GF-D8 (cell line): ENCODE data around the gene C17orf100.
"Not testable (repeated sequence)": the region's sequence is repeated elsewhere in the genome, so short reads cannot be mapped to it uniquely, and the experiment has no call there.

Experiments used
- DNase-seq: peaks from one replicate; lab custom pipeline; 2025; lab: John Stamatoyannopoulos, UW

Gene C17orf100

DNA sequence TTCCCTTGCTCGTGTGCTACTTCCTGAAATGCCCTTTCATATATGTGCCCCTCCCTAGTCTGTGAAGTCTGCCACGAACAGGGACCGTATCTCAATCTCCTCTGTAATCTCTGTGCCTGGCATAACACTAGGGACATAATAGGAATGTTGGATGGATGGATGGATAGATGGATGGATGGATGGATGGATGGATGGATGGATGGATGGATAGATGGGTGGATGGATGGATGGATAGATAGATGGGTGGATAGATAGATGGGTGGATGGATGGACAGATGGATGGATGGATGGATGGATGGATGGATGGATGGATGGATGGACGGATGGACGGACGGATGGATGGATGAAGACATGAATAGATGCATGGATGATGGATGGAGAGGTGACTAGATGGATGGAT is 40.4 kb downstream of the C17orf100 start:
- DNase-seq = not testable (repeated sequence)

- no peak for DNase-seq
Observed at GRCh38 chr17:6695051-6695450, 43.5 kb downstream of the C17orf100 start.

DNA sequence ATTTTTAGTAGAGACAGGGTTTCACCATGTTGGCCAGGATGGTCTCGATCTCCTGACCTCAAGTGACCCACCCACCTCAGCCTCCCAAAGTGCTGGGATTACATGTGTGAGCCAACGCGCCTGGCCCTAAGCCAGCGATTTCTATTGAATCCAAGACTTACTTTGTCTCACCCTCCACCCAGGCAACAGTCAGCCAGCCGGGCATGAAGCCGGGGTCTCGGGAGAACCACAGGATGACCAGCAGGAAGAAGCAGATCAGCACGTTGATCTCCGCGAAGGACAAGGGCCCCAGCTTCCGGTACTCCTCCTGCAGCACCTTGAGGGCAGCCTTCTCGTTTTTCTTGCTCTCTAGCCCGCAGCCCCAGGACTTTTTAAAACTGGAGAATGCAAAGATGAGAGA is 44.0 kb downstream of the C17orf100 start:
- no peak for DNase-seq

DNA sequence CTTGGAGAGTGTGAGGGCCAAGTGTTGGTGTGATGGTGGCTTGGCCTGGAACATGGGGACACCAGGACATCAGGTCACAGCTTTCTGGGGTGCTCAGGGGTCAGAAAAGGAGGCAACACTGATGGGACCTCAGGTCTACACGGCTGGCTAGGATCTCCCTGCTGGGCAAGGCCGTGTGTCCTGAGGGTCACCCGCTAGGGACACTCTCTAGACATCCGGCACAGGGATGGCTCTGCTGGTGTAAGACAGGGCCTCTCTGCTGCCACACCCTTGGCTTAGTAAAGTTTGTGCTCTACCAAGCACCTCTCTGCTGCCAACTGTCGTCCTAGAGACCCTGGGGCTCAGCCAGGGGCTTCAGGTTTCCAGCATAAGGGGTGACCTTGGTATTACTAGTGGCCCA is 45.3 kb downstream of the C17orf100 start:
- DNase-seq = no peak

DNA sequence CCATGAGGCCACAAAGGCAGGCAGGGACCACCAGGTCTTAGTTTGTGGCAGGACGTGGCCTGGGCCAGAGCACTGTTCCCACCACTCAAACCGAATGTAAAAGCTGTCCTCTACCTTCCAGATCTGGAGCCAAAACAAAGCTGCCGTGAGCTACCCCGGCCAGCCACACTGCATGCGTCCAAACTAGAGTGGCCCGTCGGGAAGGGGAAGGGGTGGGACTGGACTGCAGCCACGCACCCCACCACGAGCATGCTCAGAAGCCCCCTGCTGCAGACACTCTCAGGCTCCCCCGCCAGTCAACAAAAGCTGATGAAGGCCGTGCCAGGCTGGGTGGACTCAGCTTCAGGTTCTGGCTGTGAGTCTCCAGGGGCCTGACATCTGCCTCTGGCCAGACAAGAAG is 46.4 kb downstream of the C17orf100 start:
- DNase-seq = no peak

DNA sequence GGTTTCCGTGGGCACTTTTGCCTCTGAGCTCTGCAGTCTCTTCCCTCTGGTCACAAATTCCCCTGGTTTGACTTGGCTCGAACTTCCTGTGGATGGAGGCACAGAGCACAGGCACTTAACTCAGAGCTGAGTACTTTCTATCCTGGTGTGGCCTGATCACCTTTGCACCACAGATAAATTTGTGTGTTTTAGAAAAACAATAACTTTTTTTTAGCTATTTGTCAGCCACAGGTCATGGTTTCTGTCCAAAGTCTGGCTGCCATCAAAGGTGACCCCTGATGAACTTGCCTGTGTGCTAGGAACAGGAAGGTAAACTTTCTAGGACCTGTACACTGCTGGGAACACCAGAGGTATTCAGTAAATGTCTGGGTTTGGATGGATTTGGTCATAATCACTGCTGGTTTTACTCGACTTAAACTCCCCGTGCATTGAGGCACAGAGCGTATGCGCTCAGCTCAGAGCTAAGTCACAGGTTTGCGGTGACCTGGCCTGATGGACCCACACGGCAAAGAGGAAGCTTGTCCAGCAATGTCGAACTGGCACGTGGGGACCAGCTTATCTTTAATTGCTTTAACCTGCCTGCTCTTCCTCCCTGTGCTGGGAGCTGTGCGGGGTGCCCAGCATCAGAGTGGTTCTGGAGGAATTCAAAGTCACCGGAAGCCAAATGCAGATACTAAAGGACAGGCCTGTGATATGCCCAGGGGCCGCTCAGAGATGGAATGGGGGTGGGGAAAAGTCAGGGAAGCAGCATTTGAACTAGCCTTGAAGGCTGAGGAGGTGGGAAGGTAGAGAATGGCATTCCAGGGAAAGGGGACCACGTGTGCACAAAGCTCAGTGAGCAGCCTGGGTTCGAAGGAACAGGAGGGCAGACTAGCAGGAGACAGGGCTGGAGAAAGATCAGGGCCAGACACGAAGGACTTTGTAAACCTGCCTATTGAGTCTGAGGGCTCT is 48.7 kb downstream of the C17orf100 start:
- no peak for DNase-seq

DNA sequence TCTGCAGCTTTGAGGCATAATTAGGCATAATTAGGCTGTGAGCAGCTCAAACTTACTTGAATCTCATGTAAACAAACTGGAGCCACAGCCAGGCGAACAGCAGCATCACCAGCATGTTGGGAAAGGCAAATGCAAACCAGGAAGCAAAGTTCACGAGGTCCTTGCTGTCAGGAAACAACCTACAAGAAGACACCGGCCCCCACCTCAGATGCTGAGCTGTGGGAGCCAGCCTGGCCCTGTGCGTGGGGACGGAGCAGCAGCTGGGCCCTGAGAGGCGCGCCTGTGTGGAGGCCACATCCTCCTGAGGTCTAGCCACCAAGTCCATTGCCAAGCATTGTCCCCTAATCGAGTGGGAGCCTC is 49.4 kb downstream of the C17orf100 start:
- no peak for DNase-seq

- no peak for DNase-seq
Observed at GRCh38 chr17:6701719-6702118, 50.2 kb downstream of the C17orf100 start.

- no peak for DNase-seq
Observed at GRCh38 chr17:6702567-6703215, 51.1 kb downstream of the C17orf100 start.
